NCI-H1417 (cell line): ENCODE data around the gene ASH1L.
"Not testable (repeated sequence)": the region's sequence is repeated elsewhere in the genome, so short reads cannot be mapped to it uniquely, and the experiment has no call there.

Experiments used
- DNase-seq, 3 experiments: peaks; one replicate each; lab custom pipeline; 2025; lab: John Stamatoyannopoulos, UW

The ASH1L gene

GRCh38 chr1:155562581-155563376 lies at the start of gene ASH1L:
TSS of gene ASH1L (minus strand) at chr1:155562803. CDS start at chr1:155521519, 41,284 bp downstream.
- DNase-seq: peak; percentile 98 to 99 (median 98)

- DNase-seq: not testable (repeated sequence)
Observed at GRCh38 chr1:155610257-155610647, 47.6 kb upstream of the ASH1L start.

GRCh38 chr1:155609515-155610256 lies 47.1 kb upstream of the ASH1L start, which contains the start of gene MSTO1:
TSS of gene MSTO1 (plus strand) at chr1:155610218. CDS start at chr1:155610249, 31 bp downstream.
- peak; percentile 96 to 99 (median 98) for DNase-seq

- peak in 1 of 3 experiments; percentile 9 for DNase-seq
Observed at GRCh38 chr1:155608888-155609225, 46.3 kb upstream of the ASH1L start.

- no peak for DNase-seq
Observed at GRCh38 chr1:155607708-155608107, 45.1 kb upstream of the ASH1L start.

- not testable (repeated sequence) for DNase-seq
Observed at GRCh38 chr1:155599828-155600572, 37.4 kb upstream of the ASH1L start.

GRCh38 chr1:155598842-155599331 lies 36.3 kb upstream of the ASH1L start:
- DNase-seq: peak in 1 of 3 experiments; percentile 45

- no peak for DNase-seq
Observed at GRCh38 chr1:155596864-155597263, 34.3 kb upstream of the ASH1L start.

GRCh38 chr1:155595877-155596474 lies 33.4 kb upstream of the ASH1L start:
- peak; percentile 23 to 64 (median 33) for DNase-seq

GRCh38 chr1:155591770-155592169 lies 29.2 kb upstream of the ASH1L start:
- peak; percentile 28 to 90 (median 72) for DNase-seq

- not testable (repeated sequence) for DNase-seq
Observed at GRCh38 chr1:155590516-155591247, 28.1 kb upstream of the ASH1L start.

- not testable (repeated sequence) for DNase-seq
Observed at GRCh38 chr1:155589282-155589681, 26.7 kb upstream of the ASH1L start.

- DNase-seq: not testable (repeated sequence)
Observed at GRCh38 chr1:155583846-155584245, 21.2 kb upstream of the ASH1L start.

GRCh38 chr1:155575608-155576007 lies 13.0 kb upstream of the ASH1L start:
- DNase-seq: not testable (repeated sequence)

- no peak for DNase-seq
Observed at GRCh38 chr1:155574077-155574476, 11.5 kb upstream of the ASH1L start.

- no peak for DNase-seq
Observed at GRCh38 chr1:155570593-155570990, 8.0 kb upstream of the ASH1L start.

GRCh38 chr1:155569988-155570592 lies 7.5 kb upstream of the ASH1L start:
- no peak for DNase-seq

GRCh38 chr1:155563377-155564022 lies 897 bp upstream of the ASH1L start:
- DNase-seq: peak; percentile 49 to 83 (median 50)

GRCh38 chr1:155561779-155562580 lies 623 bp downstream of the ASH1L start:
- peak in 1 of 3 experiments; percentile 54 for DNase-seq
